Keratinocyte (primary cell): Measurements from ENCODE around the gene ZFYVE1. TPM values are rescaled to one million over a fixed set of nuclear protein-coding genes. Genes with fewer than 3 reads are reported as not detected.
"Not testable (repeated sequence)": the region's sequence is repeated elsewhere in the genome, so short reads cannot be mapped to it uniquely, and the experiment has no call there.

Experiments used
- DNase-seq: peaks from one replicate; pipeline ENCODE4 v3.0.0-alpha.2; 2011; ENCODE audit warnings: low read depth, missing footprints, low spot score
- FAIRE-seq: peaks from 2 replicates; lab custom pipeline; 2011; peaks lifted over from hg19 to GRCh38; lab: Jason Lieb, UNC
- H2AFZ ChIP-seq: 2 replicates; pipeline ENCODE4 v1.6.0; 2012; ENCODE audit warnings: low read length, control low read depth, inconsistent platforms; ENCODE audit not compliant: control insufficient read depth
- H3K27ac ChIP-seq: 2 replicates; pipeline ENCODE4 v1.5.1; 2011; ENCODE audit warnings: low read length; ENCODE audit not compliant: control insufficient read depth, insufficient read depth
- H3K27me3 ChIP-seq: 3 replicates; pipeline ENCODE4 v1.6.0; 2011; ENCODE audit warnings: low read length; ENCODE audit not compliant: control insufficient read depth, insufficient read depth; ENCODE audit errors: extremely low read depth
- H3K36me3 ChIP-seq, 2 experiments: 2 replicates in 1 of 2; 3 replicates in 1 of 2; pipeline ENCODE4 v1.5.1; 2011; ENCODE audit warnings: low read length in 2 of 2, mild to moderate bottlenecking in 1 of 2; ENCODE audit not compliant: control insufficient read depth in 2 of 2, insufficient read depth in 2 of 2; ENCODE audit errors: extremely low read depth in 1 of 2
- H3K4me1 ChIP-seq: 3 replicates; pipeline ENCODE4 v1.5.1; 2011; ENCODE audit warnings: low read length; ENCODE audit not compliant: control insufficient read depth, insufficient read depth; ENCODE audit errors: extremely low read depth
- H3K4me2 ChIP-seq: 3 replicates; pipeline ENCODE4 v1.6.0; 2011; ENCODE audit warnings: low read depth, low read length; ENCODE audit not compliant: control insufficient read depth, insufficient read depth; ENCODE audit errors: extremely low read depth
- H3K4me3 ChIP-seq, 3 experiments: fragments of 200-600 bp in 1 of 3; sonication (generic) in 1 of 3; 2 replicates in 2 of 3; 3 replicates in 1 of 3; pipeline ENCODE4 v1.5.1; 2011 to 2016; ENCODE audit warnings: low read length in 3 of 3, mild to moderate bottlenecking in 3 of 3, control low read depth in 2 of 3, inconsistent platforms in 1 of 3, low read depth in 1 of 3, mixed read lengths in 1 of 3, mixed run types in 1 of 3, moderate library complexity in 1 of 3; ENCODE audit not compliant: control insufficient read depth in 2 of 3, insufficient read depth in 2 of 3; ENCODE audit errors: extremely low read depth in 1 of 3
- H3K79me2 ChIP-seq: 2 replicates; pipeline ENCODE4 v1.6.0; 2012; ENCODE audit warnings: low read length; ENCODE audit not compliant: control insufficient read depth, insufficient read depth
- H3K9ac ChIP-seq: 3 replicates; pipeline ENCODE4 v1.6.0; 2011; ENCODE audit warnings: low read length; ENCODE audit not compliant: control insufficient read depth, insufficient read depth; ENCODE audit errors: extremely low read depth
- H3K9me1 ChIP-seq: 3 replicates; pipeline ENCODE4 v1.6.0; 2011; ENCODE audit warnings: low read length; ENCODE audit not compliant: control insufficient read depth, insufficient read depth; ENCODE audit errors: extremely low read depth
- H3K9me3 ChIP-seq: 2 replicates; pipeline ENCODE4 v1.5.1; 2012; ENCODE audit warnings: low read depth, low read length; ENCODE audit not compliant: control insufficient read depth
- H4K20me1 ChIP-seq: 3 replicates; pipeline ENCODE4 v1.6.0; 2011; ENCODE audit warnings: low read length; ENCODE audit not compliant: control insufficient read depth, insufficient read depth; ENCODE audit errors: extremely low read depth
- CTCF ChIP-seq, 3 experiments: IDR thresholded peaks in 1 of 3; conservative IDR thresholded peaks in 1 of 3; optimal IDR thresholded peaks in 1 of 3; 2 replicates in 2 of 3; 3 replicates in 1 of 3; pipeline versions ENCODE3 to v1.5.1; 2011; ENCODE audit warnings: low read length in 3 of 3, mild to moderate bottlenecking in 3 of 3, moderate library complexity in 2 of 3, control low read depth in 1 of 3, inconsistent platforms in 1 of 3; ENCODE audit not compliant: insufficient read depth in 2 of 3; ENCODE audit errors: extremely low read depth in 1 of 3
- EZH2 ChIP-seq: IDR thresholded peaks from one replicate; pipeline ENCODE4 v1.6.1; 2012; ENCODE audit warnings: inconsistent platforms, mild to moderate bottlenecking, low read length, moderate library complexity
- dilution Hi-C: fragments of 300-500 bp; cut with MboI; formaldehyde crosslinking; loops from one replicate; pipeline ENCODE4 v1.7.0; 2020; ENCODE audit warnings: low sequenced_read_pairs; ENCODE audit not compliant: extremely low pct_ligation_motif_present
- polyA plus RNA-seq, 5 experiments: library from polyadenylated mRNA; depleted of rRNA in 3 of 5; stranded (reverse) in 3 of 5; stranded (forward) in 1 of 5; unstranded in 1 of 5; fragments of >200 nt; gene quantifications; 1 replicate in 1 of 5; 2 replicates in 3 of 5; 3 replicates in 1 of 5; pipeline versions ENCODE4 v1.2.1 to v1.2.3, GENCODE V29; 2011 to 2012; ENCODE audit warnings: missing spikeins in 2 of 5, low read depth in 1 of 5, low replicate concordance in 1 of 5

Gene ZFYVE1
- polyA plus RNA-seq, 1 donor (not counting 4 experiments of a cell fraction or from before 2014, with no cell fraction given) = 10.8 TPM

GRCh38 chr14:73049428-73049827 is 22.5 kb upstream of the ZFYVE1 start:
- dilution Hi-C loops = no loop called here
- Histone ChIP-seq H3K4me1 (no peaks in the 10 kb centered on the region), H3K79me2 (no peaks in the 10 kb centered on the region), H3K9me1 (no peaks in the 10 kb centered on the region), H3K36me3 (no peaks in the 10 kb centered on the region), H3K27me3 (no peaks in the 10 kb centered on the region), H2AFZ (no peak overlapping the region), H3K9me3 (no peaks in the 10 kb centered on the region), H3K9ac (no peak overlapping the region), H3K4me3 (no peak overlapping the region), H3K4me2 (no peak overlapping the region), H3K27ac (no peak overlapping the region), H4K20me1 (no peaks in the 10 kb centered on the region)
- FAIRE-seq (no peak), DNase-seq (no peak)
- no peak for TF ChIP-seq EZH2
- no peak for TF ChIP-seq CTCF (optimal IDR thresholded peaks at IDR 0.05 in 1 of 3, IDR thresholded peaks at IDR 0.05 in 1 of 3, conservative IDR thresholded peaks at IDR 0.05 in 1 of 3; ENCODE audit: extremely low read depth in 1 of 3, insufficient read depth in 2 of 3, low read length in 3 of 3)

- no peaks in the 10 kb centered on the region for H4K20me1 ChIP-seq
- H3K4me2 ChIP-seq = no peak overlapping the region
- no peaks in the 10 kb centered on the region for H3K36me3 ChIP-seq
- H3K4me3 ChIP-seq = no peak overlapping the region
- H3K27ac ChIP-seq = no peak overlapping the region
- no peaks in the 10 kb centered on the region for H3K27me3 ChIP-seq
- H3K9ac ChIP-seq = no peak overlapping the region
- no peak overlapping the region for H2AFZ ChIP-seq
- no peaks in the 10 kb centered on the region for H3K79me2 ChIP-seq
- H3K9me3 ChIP-seq = no peaks in the 10 kb centered on the region
- FAIRE-seq (no peak), DNase-seq (no peak)
- no peaks in the 10 kb centered on the region for H3K9me1 ChIP-seq
- dilution Hi-C loops = no loop called here
- TF ChIP-seq EZH2 (no peak), CTCF (optimal IDR thresholded peaks at IDR 0.05 in 1 of 3, IDR thresholded peaks at IDR 0.05 in 1 of 3, conservative IDR thresholded peaks at IDR 0.05 in 1 of 3; ENCODE audit: extremely low read depth in 1 of 3, insufficient read depth in 2 of 3, low read length in 3 of 3) (no peak)
- no peaks in the 10 kb centered on the region for H3K4me1 ChIP-seq
Measured at GRCh38 chr14:73047808-73048207, 20.9 kb upstream of the ZFYVE1 start.

GRCh38 chr14:73036706-73037450 is 10.0 kb upstream of the ZFYVE1 start:
- H3K79me2 ChIP-seq, H3K9ac ChIP-seq, dilution Hi-C loops, H3K9me3 ChIP-seq, H3K27me3 ChIP-seq, H3K4me1 ChIP-seq, H3K4me2 ChIP-seq, H4K20me1 ChIP-seq, H3K4me3 ChIP-seq, DNase-seq, H3K9me1 ChIP-seq, H3K36me3 ChIP-seq: not testable (repeated sequence)
- FAIRE-seq = peak; percentile 80
- H3K27ac ChIP-seq = peak overlapping the region; percentile 19
- H2AFZ ChIP-seq = peak overlapping the region; percentile 8
